Ovary (tissue), 3 donors: ENCODE results near the gene HYAL3.

Experiments used
- CTCF ChIP-seq, 3 donors: fragments of 450-650 bp in 2 of 3; fragments of 200-600 bp in 1 of 3; IDR thresholded peaks; one replicate each; pipeline versions ENCODE4 v1.5.1 to v1.8.0; 2016 to 2022; ENCODE audit warnings: antibody characterized with exemption in 3 of 3, mild to moderate bottlenecking in 1 of 3
- EP300 ChIP-seq: sonication (generic); formaldehyde crosslinking; IDR thresholded peaks from one replicate; pipeline ENCODE4 v1.6.1; 2017; ENCODE audit warnings: antibody characterized with exemption
- POLR2A ChIP-seq: fragments of 450-650 bp; IDR thresholded peaks from one replicate; pipeline ENCODE4 v1.6.1; 2017; ENCODE audit warnings: antibody characterized with exemption, mild to moderate bottlenecking, moderate library complexity
- donor health status: DM: no; HTN: no; CAD: no.

- TF ChIP-seq POLR2A (no peak), CTCF (IDR thresholded peaks at IDR 0.05) (no peak), EP300 (no peak)
These were observed 49.7 kb downstream of the HYAL3 start for GRCh38 chr3:50249457-50249856.
